NCI-H187 treated with DMSO at 0.1 percent for 48 hours (cell line): ENCODE results near the gene C3.
"Not testable (repeated sequence)": the region's sequence is repeated elsewhere in the genome, so short reads cannot be mapped to it uniquely, and the experiment has no call there.

Source experiments
- DNase-seq: peaks from one replicate; lab custom pipeline; 2025; lab: John Stamatoyannopoulos, UW

The C3 gene

DNA sequence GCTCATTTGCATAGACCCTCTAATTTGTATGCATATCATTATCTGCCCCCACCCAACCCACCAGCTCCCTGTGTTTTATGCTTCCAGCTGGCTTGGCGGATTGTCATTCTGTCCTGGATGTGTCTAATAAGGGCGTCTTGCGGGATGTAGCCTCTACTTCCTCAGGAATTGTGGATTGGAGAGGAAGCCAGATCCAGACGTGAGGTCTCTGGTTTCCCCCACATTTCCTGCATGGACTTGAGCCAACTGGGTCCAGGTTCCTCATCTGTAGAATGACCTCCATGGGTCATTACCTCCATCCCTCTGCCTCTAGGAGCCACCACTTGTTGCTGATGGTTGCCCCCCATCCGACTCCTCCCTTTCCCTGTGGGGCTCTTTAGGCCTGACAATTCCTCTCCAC, 57.7 kb downstream of the C3 start:
- DNase-seq, result no peak

DNA sequence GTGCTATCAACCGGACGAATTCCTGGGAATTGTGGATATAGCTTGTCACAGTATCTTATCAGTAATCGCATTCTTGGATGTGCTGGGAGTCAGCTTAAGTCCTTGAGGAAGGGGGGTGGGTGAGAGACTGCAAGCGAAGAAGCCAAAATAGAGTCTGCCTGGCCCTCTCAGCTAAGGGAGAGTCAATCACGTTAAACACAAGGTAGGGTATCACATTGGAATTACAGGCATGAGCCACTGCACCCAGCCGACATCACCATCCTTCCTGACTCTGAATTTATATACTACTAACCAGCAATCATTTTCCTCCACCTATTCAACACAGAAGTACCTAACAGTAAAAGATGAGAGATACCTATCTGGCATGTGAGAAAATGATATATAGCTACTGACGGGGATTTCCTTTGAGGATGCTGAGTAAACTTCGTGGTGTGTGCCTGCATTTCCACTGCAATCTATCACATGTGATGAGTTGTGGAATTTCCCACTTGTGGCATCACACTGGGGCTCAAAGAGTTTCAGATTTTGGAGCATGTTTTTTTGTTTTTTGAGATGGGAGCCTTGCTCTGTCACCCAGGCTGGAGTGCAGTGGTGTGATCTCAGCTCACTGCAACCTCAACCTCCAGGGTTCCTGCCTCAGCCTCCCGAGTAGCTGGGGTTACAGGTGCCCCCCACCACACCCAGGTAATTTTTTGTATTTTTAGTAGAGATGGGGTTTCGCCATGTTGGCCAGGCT, 58.8 kb downstream of the C3 start:
- DNase-seq, result not testable (repeated sequence)

- no peak for DNase-seq
Observed at GRCh38 chr19:6660930-6661329, 59.5 kb downstream of the C3 start.

DNA sequence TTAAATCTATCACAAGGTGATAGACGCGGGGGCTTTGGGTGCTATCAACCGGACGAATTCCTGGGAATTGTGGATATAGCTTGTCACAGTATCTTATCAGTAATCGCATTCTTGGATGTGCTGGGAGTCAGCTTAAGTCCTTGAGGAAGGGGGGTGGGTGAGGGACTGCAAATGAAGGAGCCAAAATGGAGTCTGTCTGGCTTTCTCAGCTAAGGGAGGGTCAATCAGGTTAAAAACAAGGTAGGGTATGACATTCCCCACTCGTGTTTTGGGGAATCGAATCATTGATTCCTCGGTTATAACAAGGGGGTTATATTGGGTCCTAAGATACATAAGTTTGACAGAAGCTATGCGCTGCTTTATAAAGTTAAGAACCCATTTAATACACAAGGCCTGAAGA, 64.1 kb downstream of the C3 start:
- not testable (repeated sequence) for DNase-seq

- DNase-seq, result no peak
Observed at GRCh38 chr19:6654347-6655310, 65.8 kb downstream of the C3 start.

GRCh38 chr19:6652805-6653094, 67.7 kb downstream of the C3 start:
- DNase-seq, result no peak

- no peak for DNase-seq
Observed at GRCh38 chr19:6651965-6652804, 68.3 kb downstream of the C3 start.

DNA sequence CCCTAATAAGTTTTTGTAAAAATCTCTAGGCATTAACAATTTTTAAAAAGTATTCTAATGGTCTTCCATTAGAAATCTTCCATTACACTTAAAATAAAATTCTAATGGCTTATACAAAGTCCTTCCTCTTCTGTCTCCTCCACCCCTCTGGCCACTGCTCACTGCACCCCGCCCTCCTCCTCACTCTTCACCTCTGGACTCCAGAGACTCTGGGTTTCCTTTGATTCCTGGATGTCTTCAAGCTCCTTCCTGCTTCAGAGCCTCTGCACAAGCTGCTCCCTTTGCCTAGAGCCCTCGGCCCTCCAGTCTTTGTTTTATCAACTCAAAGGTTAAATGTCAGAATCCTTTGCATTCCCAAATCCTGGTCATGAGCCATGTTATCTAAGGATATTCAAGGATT, 71.3 kb downstream of the C3 start:
- DNase-seq, result no peak

DNA sequence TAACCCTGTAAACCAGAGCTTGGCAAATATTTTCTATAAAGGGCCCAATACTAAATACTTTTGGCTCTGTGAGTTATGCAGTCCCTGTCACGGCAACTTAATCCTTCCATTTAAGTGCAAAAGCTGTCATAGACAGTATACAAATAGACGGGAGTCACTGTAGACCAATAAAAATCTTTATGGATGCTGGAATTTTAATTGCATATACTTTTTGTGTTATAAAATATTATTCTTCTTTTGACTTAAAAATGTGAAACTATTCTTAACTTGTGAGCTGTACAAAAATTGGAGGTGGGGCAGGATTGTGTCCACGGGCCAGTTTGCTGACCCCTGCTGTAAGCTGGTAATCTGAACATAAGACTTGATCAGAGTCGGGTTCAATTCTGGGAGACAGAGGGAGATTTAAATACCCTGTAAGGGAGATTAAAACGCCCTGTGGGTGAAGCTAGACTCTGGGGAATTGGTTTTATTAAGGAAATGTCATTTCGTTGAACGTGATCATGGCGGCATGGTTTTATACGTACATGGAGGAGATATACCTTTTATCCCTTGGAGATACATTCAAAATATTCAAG, 72.2 kb downstream of the C3 start:
- no peak for DNase-seq

DNA sequence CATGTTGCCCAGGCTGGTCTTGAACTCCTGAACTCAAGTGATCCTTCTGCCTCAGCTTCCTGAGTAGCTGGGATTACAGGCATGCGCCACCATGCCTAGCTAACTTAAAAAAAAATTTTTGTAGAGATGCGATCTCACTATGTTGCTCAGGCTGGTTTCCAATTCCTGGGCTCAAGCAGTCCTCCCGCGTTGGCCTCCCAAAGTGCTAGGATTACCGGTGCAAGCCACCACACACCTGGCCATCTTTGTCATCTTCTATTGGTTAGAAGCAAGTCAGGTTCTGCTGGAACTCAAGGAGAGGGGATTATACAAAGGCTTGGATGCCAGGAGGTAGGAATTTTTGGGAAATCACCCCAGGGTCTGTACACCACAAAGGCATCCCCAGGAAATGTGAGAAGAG, 75.7 kb downstream of the C3 start:
- DNase-seq, result no peak

DNA sequence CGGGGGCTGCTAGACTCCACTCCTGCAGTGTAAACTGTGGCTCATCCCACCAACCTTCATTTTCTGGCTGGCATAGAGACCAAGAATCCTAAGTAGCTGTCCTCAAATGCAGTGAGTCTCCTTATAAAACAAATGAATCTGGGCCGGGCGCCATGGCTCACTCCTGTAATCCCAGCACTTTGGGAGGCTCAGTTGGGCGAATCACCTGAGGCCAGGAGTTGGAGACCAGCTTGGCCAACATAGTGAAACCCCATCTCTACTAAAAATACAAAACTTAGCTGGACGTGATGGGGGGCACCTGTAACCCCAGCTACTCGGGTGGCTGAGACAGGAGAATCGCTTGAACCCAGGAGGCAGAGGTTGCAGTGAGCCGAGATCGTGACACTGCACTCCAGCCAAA, 80.1 kb downstream of the C3 start:
- not testable (repeated sequence) for DNase-seq

GRCh38 chr19:6639439-6639838, 81.0 kb downstream of the C3 start:
- DNase-seq, result no peak

GRCh38 chr19:6633456-6633813, 87.0 kb downstream of the C3 start:
- DNase-seq, result not testable (repeated sequence)

- not testable (repeated sequence) for DNase-seq
Observed at GRCh38 chr19:6632747-6633455, 87.5 kb downstream of the C3 start.

DNA sequence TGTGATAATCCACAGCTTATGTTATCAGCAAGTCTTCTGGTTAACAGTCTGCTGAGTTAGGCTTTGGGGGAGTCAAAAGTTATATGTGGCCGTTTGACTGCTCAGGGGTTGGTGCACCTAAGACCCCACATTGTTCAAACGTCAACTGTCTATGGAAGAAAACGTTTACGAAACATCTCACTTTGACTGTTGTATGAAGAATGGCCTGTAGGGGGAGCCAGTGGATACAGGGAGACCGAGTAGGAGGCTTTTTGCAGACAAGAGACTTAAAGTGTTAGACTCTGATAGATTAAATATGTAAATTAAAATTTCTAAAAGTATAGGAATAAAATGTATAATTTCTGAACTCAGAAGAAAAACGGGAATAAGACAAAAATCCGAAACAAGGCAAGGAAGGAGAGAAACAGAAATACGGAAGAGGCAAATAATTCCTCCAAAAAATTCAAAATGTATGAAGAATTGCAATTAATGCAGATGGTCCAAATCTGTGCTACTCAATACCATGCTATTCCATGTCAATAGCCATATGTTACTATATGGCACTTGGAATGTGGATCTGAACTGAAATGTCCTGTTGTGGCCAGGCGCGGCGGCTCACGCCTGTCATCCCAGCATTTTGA, 88.3 kb downstream of the C3 start:
- no peak for DNase-seq
